GM12892 (cell line): Measurements from ENCODE around the gene PVRIG.

Experiments used
- POLR2AphosphoS5 ChIP-seq: IDR thresholded peaks from 2 replicates; pipeline ENCODE4 v1.6.1; 2011; ENCODE audit warnings: low read depth, low read length, control low read depth
- TAF1 ChIP-seq: IDR thresholded peaks from 2 replicates; pipeline ENCODE4 v1.6.1; 2011; ENCODE audit warnings: low read depth, mild to moderate bottlenecking, control low read depth, low read length, borderline replicate concordance

- no peak for TF ChIP-seq POLR2AphosphoS5
- TF ChIP-seq TAF1, result no peak
Observed at GRCh38 chr7:100204454-100204853, 15.3 kb upstream of the PVRIG start.
